DND-41 (cell line): Measurements from ENCODE around the gene ARHGAP6.

Experiments used
- ATAC-seq: fragments of 200-7000 bp; cut with Tn5 transposase; 3 replicates; pipeline ENCODE4 v1.9.1; 2021; ENCODE audit warnings: low read depth; ENCODE audit not compliant: insufficient read depth
- DNase-seq: peaks from one replicate; pipeline ENCODE4 v3.0.0-alpha.2; 2020
- H2AFZ ChIP-seq: 2 replicates; pipeline ENCODE4 v1.6.0; 2012; ENCODE audit warnings: low read depth, low read length
- H3K27ac ChIP-seq: 2 replicates; pipeline ENCODE4 v1.5.1; 2012; ENCODE audit warnings: low read length, inconsistent platforms
- H3K27me3 ChIP-seq: fragments of 200-600 bp; sonication (generic); 2 replicates; pipeline ENCODE4 v1.6.0; 2012; ENCODE audit warnings: low read length, mild to moderate bottlenecking, inconsistent platforms; ENCODE audit not compliant: insufficient read depth, poor library complexity
- H3K36me3 ChIP-seq: 2 replicates; pipeline ENCODE4 v1.5.1; 2012; ENCODE audit warnings: low read length, inconsistent platforms; ENCODE audit not compliant: insufficient read depth
- H3K4me1 ChIP-seq: 2 replicates; pipeline ENCODE4 v1.5.1; 2012; ENCODE audit warnings: mild to moderate bottlenecking, low read length; ENCODE audit not compliant: insufficient read depth
- H3K4me2 ChIP-seq: 2 replicates; pipeline ENCODE4 v1.6.0; 2012; ENCODE audit warnings: mild to moderate bottlenecking, moderate library complexity, low read length, inconsistent platforms; ENCODE audit not compliant: insufficient read depth
- H3K4me3 ChIP-seq, 2 experiments: fragments of 200-600 bp in 1 of 2; shearing (Covaris generic) in 1 of 2; 2 replicates each; pipeline ENCODE4 v1.5.1; 2012 to 2016; ENCODE audit warnings: inconsistent platforms in 2 of 2, low read length in 2 of 2, mild to moderate bottlenecking in 2 of 2, low read depth in 1 of 2, moderate library complexity in 1 of 2
- H3K79me2 ChIP-seq: 2 replicates; pipeline ENCODE4 v1.6.0; 2012; ENCODE audit warnings: low read length, inconsistent platforms; ENCODE audit not compliant: insufficient read depth
- H3K9ac ChIP-seq: 2 replicates; pipeline ENCODE4 v1.6.0; 2012; ENCODE audit warnings: low read depth, mild to moderate bottlenecking, inconsistent platforms, low read length, moderate library complexity
- H3K9me3 ChIP-seq: 2 replicates; pipeline ENCODE4 v1.5.1; 2012; ENCODE audit warnings: low read length, moderate library complexity, mild to moderate bottlenecking, inconsistent platforms; ENCODE audit not compliant: insufficient read depth, severe bottlenecking
- H4K20me1 ChIP-seq: 2 replicates; pipeline ENCODE4 v1.6.0; 2012; ENCODE audit warnings: low read length; ENCODE audit not compliant: insufficient read depth
- CTCF ChIP-seq: IDR thresholded peaks from 2 replicates; pipeline ENCODE4 v1.5.1; 2012; ENCODE audit warnings: borderline replicate concordance, low read length, moderate library complexity, mild to moderate bottlenecking; ENCODE audit not compliant: poor library complexity, severe bottlenecking; ENCODE audit errors: extremely low read depth
- EZH2 ChIP-seq: IDR thresholded peaks from 3 replicates; pipeline ENCODE4 v1.6.1; 2012; ENCODE audit warnings: borderline replicate concordance, low read depth, mild to moderate bottlenecking, moderate library complexity, low read length, inconsistent platforms; ENCODE audit not compliant: severe bottlenecking

The ARHGAP6 gene

GRCh38 chrX:11341274-11342201, 324.2 kb downstream of the ARHGAP6 start:
- no peaks in the 10 kb centered on the region for H4K20me1 ChIP-seq
- ATAC-seq (no peak), DNase-seq (no peak)
- no peaks in the 10 kb centered on the region for H3K36me3 ChIP-seq
- no peak overlapping the region for H2AFZ ChIP-seq
- no peak for TF ChIP-seq EZH2
- H3K4me1 ChIP-seq = no peaks in the 10 kb centered on the region
- no peak overlapping the region for H3K27ac ChIP-seq
- H3K9me3 ChIP-seq = no peaks in the 10 kb centered on the region
- no peak overlapping the region for H3K4me2 ChIP-seq
- no peaks in the 10 kb centered on the region for H3K27me3 ChIP-seq
- no peak overlapping the region for H3K9ac ChIP-seq
- H3K79me2 ChIP-seq = no peaks in the 10 kb centered on the region
- H3K4me3 ChIP-seq = no peak overlapping the region

GRCh38 chrX:11337292-11338009, 328.3 kb downstream of the ARHGAP6 start:
- no peaks in the 10 kb centered on the region for H4K20me1 ChIP-seq
- no peak overlapping the region for H2AFZ ChIP-seq
- no peaks in the 10 kb centered on the region for H3K4me1 ChIP-seq
- TF ChIP-seq CTCF (no peak), EZH2 (no peak)
- H3K36me3 ChIP-seq = no peaks in the 10 kb centered on the region
- H3K27me3 ChIP-seq = no peaks in the 10 kb centered on the region
- H3K9ac ChIP-seq = no peak overlapping the region
- no peak overlapping the region for H3K4me2 ChIP-seq
- no peaks in the 10 kb centered on the region for H3K79me2 ChIP-seq
- no peak for DNase-seq
- H3K4me3 ChIP-seq = no peak overlapping the region
- H3K27ac ChIP-seq = no peak overlapping the region
- no peaks in the 10 kb centered on the region for H3K9me3 ChIP-seq
- ATAC-seq = no peak

GRCh38 chrX:11336201-11336600, 329.5 kb downstream of the ARHGAP6 start:
- Histone ChIP-seq H3K4me1 (no peaks in the 10 kb centered on the region), H4K20me1 (no peaks in the 10 kb centered on the region), H3K4me3 (no peak overlapping the region), H3K9ac (no peak overlapping the region), H3K79me2 (no peaks in the 10 kb centered on the region), H3K9me3 (no peaks in the 10 kb centered on the region), H3K27me3 (no peaks in the 10 kb centered on the region), H3K36me3 (no peaks in the 10 kb centered on the region), H3K27ac (no peak overlapping the region), H2AFZ (no peak overlapping the region), H3K4me2 (no peak overlapping the region)
- DNase-seq = no peak
- ATAC-seq = no peak
- TF ChIP-seq CTCF (no peak), EZH2 (no peak)

GRCh38 chrX:11334165-11334564, 331.6 kb downstream of the ARHGAP6 start:
- H3K4me1 ChIP-seq = no peaks in the 10 kb centered on the region
- H3K79me2 ChIP-seq = no peaks in the 10 kb centered on the region
- no peak overlapping the region for H3K27ac ChIP-seq
- ATAC-seq (no peak), DNase-seq (no peak)
- TF ChIP-seq CTCF = no peak
- no peak for TF ChIP-seq EZH2
- no peaks in the 10 kb centered on the region for H3K9me3 ChIP-seq
- H3K9ac ChIP-seq = no peak overlapping the region
- H3K4me2 ChIP-seq = no peak overlapping the region
- H3K36me3 ChIP-seq = no peaks in the 10 kb centered on the region
- no peaks in the 10 kb centered on the region for H3K27me3 ChIP-seq
- H4K20me1 ChIP-seq = no peaks in the 10 kb centered on the region
- H2AFZ ChIP-seq = no peak overlapping the region
- H3K4me3 ChIP-seq = no peak overlapping the region
